Measurements from ENCODE around the gene CDK2. TPM values are rescaled to one million over a fixed set of nuclear protein-coding genes. Genes with fewer than 3 reads are reported as not detected.

The CDK2 gene
- total RNA-seq, 4 donors from 2014 or later, result 22.1 to 54.4 (median 31.2) TPM

- Histone ChIP-seq H3K4me3 (no peak overlapping the region), H3K9me3 (no peaks in the 10 kb centered on the region), H3K36me3 (peaks cover 0 to 20% of the 10 kb centered on the region in 2 donors), H3K27ac (no peak overlapping the region), H3K4me1 (no peaks in the 10 kb centered on the region), H3K27me3 (no peaks in the 10 kb centered on the region)
- WGBS, 2 donors (ENCODE audit: low coverage in 1 of 2), result 92% methylated on average over 2 of the region's 5 CpGs; no CpG with 5 or more reads in 1 of the 2 donors
- no peak for ATAC-seq
- no peak for TF ChIP-seq POLR2A (IDR thresholded peaks at IDR 0.05)
- TF ChIP-seq EP300 (IDR thresholded peaks at IDR 0.05), result no peak
- TF ChIP-seq POLR2AphosphoS5 (IDR thresholded peaks at IDR 0.05), result no peak
- TF ChIP-seq, protein P1, sequence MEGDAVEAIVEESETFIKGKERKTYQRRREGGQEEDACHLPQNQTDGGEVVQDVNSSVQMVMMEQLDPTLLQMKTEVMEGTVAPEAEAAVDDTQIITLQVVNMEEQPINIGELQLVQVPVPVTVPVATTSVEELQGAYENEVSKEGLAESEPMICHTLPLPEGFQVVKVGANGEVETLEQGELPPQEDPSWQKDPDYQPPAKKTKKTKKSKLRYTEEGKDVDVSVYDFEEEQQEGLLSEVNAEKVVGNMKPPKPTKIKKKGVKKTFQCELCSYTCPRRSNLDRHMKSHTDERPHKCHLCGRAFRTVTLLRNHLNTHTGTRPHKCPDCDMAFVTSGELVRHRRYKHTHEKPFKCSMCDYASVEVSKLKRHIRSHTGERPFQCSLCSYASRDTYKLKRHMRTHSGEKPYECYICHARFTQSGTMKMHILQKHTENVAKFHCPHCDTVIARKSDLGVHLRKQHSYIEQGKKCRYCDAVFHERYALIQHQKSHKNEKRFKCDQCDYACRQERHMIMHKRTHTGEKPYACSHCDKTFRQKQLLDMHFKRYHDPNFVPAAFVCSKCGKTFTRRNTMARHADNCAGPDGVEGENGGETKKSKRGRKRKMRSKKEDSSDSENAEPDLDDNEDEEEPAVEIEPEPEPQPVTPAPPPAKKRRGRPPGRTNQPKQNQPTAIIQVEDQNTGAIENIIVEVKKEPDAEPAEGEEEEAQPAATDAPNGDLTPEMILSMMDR (IDR thresholded peaks at IDR 0.05), result no peak
Measured at GRCh38 chr12:55957106-55957859, 9.3 kb upstream of the CDK2 start.

DNA sequence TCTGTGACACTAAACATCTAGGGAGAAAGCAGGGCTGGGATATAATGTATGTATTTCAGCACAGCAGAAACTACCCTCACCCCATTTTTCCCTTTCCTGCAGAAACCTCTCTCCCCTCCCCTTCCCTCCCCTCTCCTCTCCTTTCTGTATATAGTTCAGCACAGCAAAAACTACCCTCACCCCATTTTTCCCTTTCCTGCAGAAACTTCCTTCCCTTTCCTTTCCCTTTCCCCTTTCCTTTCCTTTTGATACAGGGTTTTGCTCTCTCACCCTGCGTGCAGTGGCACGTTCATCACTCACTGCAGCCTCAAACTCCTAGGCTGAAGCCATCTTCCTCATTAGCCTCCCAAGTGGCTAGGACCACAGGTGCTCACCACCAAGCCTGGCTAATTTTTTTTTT, 2.9 kb upstream of the CDK2 start:
- TF ChIP-seq EP300 (IDR thresholded peaks at IDR 0.05) (no peak), POLR2A (IDR thresholded peaks at IDR 0.05) (no peak), POLR2AphosphoS5 (IDR thresholded peaks at IDR 0.05) (no peak)
- TF ChIP-seq, protein P1 (IDR thresholded peaks at IDR 0.05), result no peak
- H3K4me3 ChIP-seq, result no peak overlapping the region
- no peak for ATAC-seq
- peaks cover 0 to 24% (median 2%) of the 10 kb centered on the region in 3 donors for H3K4me1 ChIP-seq
- H3K36me3 ChIP-seq, result peaks cover 0 to 8% of the 10 kb centered on the region in 2 donors
- no peaks in the 10 kb centered on the region for H3K27me3 ChIP-seq
- H3K27ac ChIP-seq, result no peak overlapping the region
- 72% methylated on average over 2 of the region's 2 CpGs; no CpG with 5 or more reads in 1 of the 2 donors for WGBS, 2 donors (ENCODE audit: low coverage in 1 of 2)
- H3K9me3 ChIP-seq, result no peaks in the 10 kb centered on the region

- TF ChIP-seq, protein P1 (IDR thresholded peaks at IDR 0.05), result no peak
- TF ChIP-seq EP300 (IDR thresholded peaks at IDR 0.05), result no peak
- no peak for TF ChIP-seq POLR2AphosphoS5 (IDR thresholded peaks at IDR 0.05)
- TF ChIP-seq POLR2A (IDR thresholded peaks at IDR 0.05), result no peak
- peaks cover 0 to 32% (median 2%) of the 10 kb centered on the region in 3 donors for H3K4me1 ChIP-seq
- no peaks in the 10 kb centered on the region for H3K9me3 ChIP-seq
- H3K27me3 ChIP-seq, result no peaks in the 10 kb centered on the region
- WGBS, 2 donors (ENCODE audit: low coverage in 1 of 2), result 52 to 58% methylated on average over 2 to 3 of the region's 5 CpGs
- peak overlapping the region in 1 of 4 donors; percentile 86 for H3K27ac ChIP-seq
- no peak for ATAC-seq
- H3K36me3 ChIP-seq, result peaks cover 0 to 18% of the 10 kb centered on the region in 2 donors
- H3K4me3 ChIP-seq, result no peak overlapping the region
Measured at GRCh38 chr12:55965240-55965639, 1.4 kb upstream of the CDK2 start.

GRCh38 chr12:55965941-55966407, 656 bp upstream of the CDK2 start, which contains the start of gene PMEL:
TSS of gene PMEL (minus strand) at chr12:55966042. CDS start at chr12:55966011, 31 bp downstream.
- Histone ChIP-seq H3K9me3 (no peaks in the 10 kb centered on the region), H3K4me3 (peak within 1 kb of the TSS; percentile 91 to 93), H3K4me1 (peaks cover 0 to 32% (median 2%) of the 10 kb centered on the region in 3 donors), H3K27ac (peak within 1 kb of the TSS; percentile 68 to 91 (median 88)), H3K36me3 (peaks cover 0 to 25% of the 10 kb centered on the region in 2 donors), H3K27me3 (no peaks in the 10 kb centered on the region)
- 0 to 20% methylated on average over 3 of the region's 4 CpGs for WGBS, 2 donors (ENCODE audit: low coverage in 1 of 2)
- TF ChIP-seq, protein P1 (IDR thresholded peaks at IDR 0.05), result no peak
- no peak for TF ChIP-seq POLR2AphosphoS5 (IDR thresholded peaks at IDR 0.05)
- ATAC-seq, result peak; percentile 18

Measured in gastroesophageal sphincter (tissue), 4 donors.